B cell (primary cell): ENCODE results near the gene CNNM4.

Experiments
- EZH2 ChIP-seq: IDR thresholded peaks from 2 replicates; pipeline ENCODE4 v1.6.1; 2012; ENCODE audit warnings: borderline replicate concordance, low read depth, mild to moderate bottlenecking, moderate library complexity, low read length; ENCODE audit not compliant: insufficient read depth, poor library complexity, severe bottlenecking
- TF ChIP-seq, protein P1 (sequence below): fragments of 200-600 bp; IDR thresholded peaks from one replicate; pipeline ENCODE4 v1.8.0; 2022; ENCODE audit warnings: antibody characterized with exemption, mild to moderate bottlenecking

DNA sequence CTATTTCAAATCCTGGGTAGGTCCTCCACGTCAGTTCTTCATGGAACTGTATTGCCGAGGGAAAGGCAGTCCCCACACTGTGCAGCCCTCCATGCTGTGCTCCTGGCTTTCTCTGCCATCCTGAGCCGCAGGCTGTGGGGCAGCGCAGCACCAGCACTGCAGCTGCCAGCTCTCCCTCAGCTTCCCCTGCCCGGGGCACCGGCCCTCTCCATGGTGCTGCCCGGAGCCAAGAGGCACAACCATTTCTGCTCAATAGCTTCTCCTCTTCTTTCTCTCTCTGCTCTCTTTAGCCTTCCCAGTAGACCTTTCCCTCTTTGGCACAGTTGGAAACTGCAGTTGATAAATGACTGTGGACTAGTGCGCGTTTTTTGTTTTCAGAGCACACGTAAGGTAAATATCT lies 71.0 kb downstream of the CNNM4 start:
- TF ChIP-seq, protein P1, sequence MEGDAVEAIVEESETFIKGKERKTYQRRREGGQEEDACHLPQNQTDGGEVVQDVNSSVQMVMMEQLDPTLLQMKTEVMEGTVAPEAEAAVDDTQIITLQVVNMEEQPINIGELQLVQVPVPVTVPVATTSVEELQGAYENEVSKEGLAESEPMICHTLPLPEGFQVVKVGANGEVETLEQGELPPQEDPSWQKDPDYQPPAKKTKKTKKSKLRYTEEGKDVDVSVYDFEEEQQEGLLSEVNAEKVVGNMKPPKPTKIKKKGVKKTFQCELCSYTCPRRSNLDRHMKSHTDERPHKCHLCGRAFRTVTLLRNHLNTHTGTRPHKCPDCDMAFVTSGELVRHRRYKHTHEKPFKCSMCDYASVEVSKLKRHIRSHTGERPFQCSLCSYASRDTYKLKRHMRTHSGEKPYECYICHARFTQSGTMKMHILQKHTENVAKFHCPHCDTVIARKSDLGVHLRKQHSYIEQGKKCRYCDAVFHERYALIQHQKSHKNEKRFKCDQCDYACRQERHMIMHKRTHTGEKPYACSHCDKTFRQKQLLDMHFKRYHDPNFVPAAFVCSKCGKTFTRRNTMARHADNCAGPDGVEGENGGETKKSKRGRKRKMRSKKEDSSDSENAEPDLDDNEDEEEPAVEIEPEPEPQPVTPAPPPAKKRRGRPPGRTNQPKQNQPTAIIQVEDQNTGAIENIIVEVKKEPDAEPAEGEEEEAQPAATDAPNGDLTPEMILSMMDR: no peak
- TF ChIP-seq EZH2: no peak
